ENCODE data around the gene ZFP36L1.
"Not testable (repeated sequence)": the region's sequence is repeated elsewhere in the genome, so short reads cannot be mapped to it uniquely, and the experiment has no call there.

The ZFP36L1 gene

DNA sequence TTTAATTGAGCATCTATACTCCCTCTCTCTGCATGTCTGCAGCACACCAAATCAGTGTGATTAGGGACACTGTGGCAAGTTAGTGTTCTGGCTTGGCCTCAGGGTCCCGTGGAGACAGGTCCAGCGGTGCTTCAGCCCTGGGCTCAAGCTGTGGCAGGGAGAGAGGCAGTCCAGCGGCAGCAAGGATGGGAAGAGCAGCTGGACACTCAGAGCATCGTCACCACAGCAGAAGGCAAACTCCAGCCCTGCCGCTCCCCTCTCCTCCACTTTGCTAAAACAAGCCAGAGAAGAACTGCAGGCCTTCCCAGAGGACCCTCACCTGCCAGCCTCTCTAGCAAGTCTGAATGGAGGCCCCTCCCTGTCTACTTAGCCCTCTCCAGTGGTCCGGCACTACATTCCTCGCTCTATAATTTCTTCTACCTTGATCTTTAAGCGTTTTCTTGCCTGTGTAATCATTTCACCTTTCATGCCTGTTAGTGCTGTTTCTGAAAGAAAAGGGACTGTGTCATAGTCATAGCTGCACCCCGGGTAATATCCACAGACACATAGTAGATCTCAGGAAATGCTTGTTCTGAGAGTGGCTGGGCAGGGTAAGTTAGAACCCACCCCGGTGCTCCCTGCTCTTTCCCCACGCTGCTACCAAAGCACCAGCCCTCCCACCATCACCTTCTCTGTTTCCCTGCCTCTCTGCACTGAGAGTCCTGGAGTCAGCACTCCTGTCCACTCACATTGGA lies 22.1 kb downstream of the ZFP36L1 start:
- FAIRE-seq: peak; percentile 40
- no peak for DNase-seq (ENCODE audit: insufficient read length, low spot score)
- TF ChIP-seq SPI1 (IDR thresholded peaks at IDR 0.05; ENCODE audit: low read depth, low read length) (no peak), PAX5 (IDR thresholded peaks at IDR 0.05; ENCODE audit: insufficient read depth, low read length, severe bottlenecking) (no peak), POLR2AphosphoS5 (IDR thresholded peaks at IDR 0.05; ENCODE audit: low read depth, low read length) (no peak), POU2F2 (IDR thresholded peaks at IDR 0.05; ENCODE audit: low read depth, low read length) (no peak), TAF1 (IDR thresholded peaks at IDR 0.05; ENCODE audit: low read depth, low read length) (no peak), POLR2A (IDR thresholded peaks at IDR 0.05; ENCODE audit: low read depth, low read length) (no peak)

DNA sequence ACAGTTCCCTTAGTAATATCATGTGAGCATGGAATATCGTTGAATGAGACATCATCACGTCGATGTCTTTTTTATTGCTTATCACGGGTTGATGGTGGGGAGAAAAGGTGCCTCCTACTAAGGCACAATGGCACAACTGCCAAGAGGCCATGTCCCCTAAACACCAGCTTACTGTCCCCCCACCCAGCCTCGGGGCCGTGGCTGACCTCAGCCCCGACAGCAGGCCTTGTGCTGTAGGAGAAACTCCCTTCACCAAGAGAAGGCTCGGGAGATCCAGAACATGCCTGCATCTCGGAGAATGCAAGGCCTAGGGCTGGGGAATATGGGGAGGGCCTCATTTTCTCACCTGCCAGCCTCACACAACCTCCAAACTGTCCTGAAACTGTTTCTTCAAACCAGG lies 22.8 kb downstream of the ZFP36L1 start:
- DNase-seq (ENCODE audit: insufficient read length, low spot score): no peak
- no peak for FAIRE-seq
- TF ChIP-seq POLR2A (IDR thresholded peaks at IDR 0.05; ENCODE audit: low read depth, low read length): no peak
- no peak for TF ChIP-seq TAF1 (IDR thresholded peaks at IDR 0.05; ENCODE audit: low read depth, low read length)
- TF ChIP-seq SPI1 (IDR thresholded peaks at IDR 0.05; ENCODE audit: low read depth, low read length): no peak
- no peak for TF ChIP-seq POU2F2 (IDR thresholded peaks at IDR 0.05; ENCODE audit: low read depth, low read length)
- no peak for TF ChIP-seq PAX5 (IDR thresholded peaks at IDR 0.05; ENCODE audit: insufficient read depth, low read length, severe bottlenecking)
- TF ChIP-seq POLR2AphosphoS5 (IDR thresholded peaks at IDR 0.05; ENCODE audit: low read depth, low read length): no peak

DNA sequence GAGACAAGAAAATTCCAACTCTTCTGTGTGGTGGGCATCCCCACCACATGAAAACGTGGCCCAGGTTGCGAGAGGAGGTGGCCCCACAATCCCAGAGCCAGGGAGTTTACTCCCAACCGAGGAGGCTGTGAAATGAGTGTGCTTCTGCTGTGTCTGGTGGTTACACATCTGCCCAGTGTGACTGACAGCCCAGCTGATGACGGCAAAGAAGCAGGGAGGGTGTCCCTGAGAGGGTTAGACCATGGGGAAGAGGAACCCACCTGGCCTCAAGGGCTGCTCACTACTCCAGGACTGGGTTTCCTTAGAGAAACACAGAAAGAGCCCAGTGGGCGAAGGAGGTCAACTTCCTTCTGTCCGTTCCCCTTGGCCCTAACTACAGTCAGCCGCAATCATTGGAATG lies 24.6 kb downstream of the ZFP36L1 start:
- DNase-seq (ENCODE audit: insufficient read length, low spot score) (no peak), FAIRE-seq (no peak)
- TF ChIP-seq POU2F2 (IDR thresholded peaks at IDR 0.05; ENCODE audit: low read depth, low read length): no peak
- TF ChIP-seq POLR2AphosphoS5 (IDR thresholded peaks at IDR 0.05; ENCODE audit: low read depth, low read length): no peak
- no peak for TF ChIP-seq SPI1 (IDR thresholded peaks at IDR 0.05; ENCODE audit: low read depth, low read length)
- no peak for TF ChIP-seq POLR2A (IDR thresholded peaks at IDR 0.05; ENCODE audit: low read depth, low read length)
- TF ChIP-seq PAX5 (IDR thresholded peaks at IDR 0.05; ENCODE audit: insufficient read depth, low read length, severe bottlenecking): no peak
- no peak for TF ChIP-seq TAF1 (IDR thresholded peaks at IDR 0.05; ENCODE audit: low read depth, low read length)

DNA sequence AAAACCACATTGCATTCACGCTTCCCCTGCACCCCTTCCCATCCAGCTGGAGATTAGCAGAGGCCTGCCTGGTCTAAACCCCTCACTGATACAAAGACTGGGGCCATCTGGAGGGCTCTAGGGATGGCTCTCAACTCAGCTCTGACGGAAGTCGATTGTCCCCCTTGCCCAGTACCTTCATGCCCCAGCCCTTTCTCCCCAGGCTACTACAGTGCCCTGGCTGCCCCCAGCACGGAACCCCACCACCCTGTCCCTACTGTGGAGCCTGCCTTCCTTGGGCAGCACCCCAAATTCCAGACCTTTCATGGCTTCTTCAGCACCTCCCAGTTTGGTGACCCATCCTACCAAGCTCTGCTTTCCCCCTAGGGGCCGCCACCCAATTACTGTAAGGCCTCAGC lies 25.6 kb downstream of the ZFP36L1 start:
- DNase-seq (ENCODE audit: insufficient read length, low spot score) (no peak), FAIRE-seq (no peak)
- no peak for TF ChIP-seq POU2F2 (IDR thresholded peaks at IDR 0.05; ENCODE audit: low read depth, low read length)
- TF ChIP-seq POLR2AphosphoS5 (IDR thresholded peaks at IDR 0.05; ENCODE audit: low read depth, low read length): no peak
- TF ChIP-seq PAX5 (IDR thresholded peaks at IDR 0.05; ENCODE audit: insufficient read depth, low read length, severe bottlenecking): no peak
- TF ChIP-seq SPI1 (IDR thresholded peaks at IDR 0.05; ENCODE audit: low read depth, low read length): no peak
- no peak for TF ChIP-seq POLR2A (IDR thresholded peaks at IDR 0.05; ENCODE audit: low read depth, low read length)
- TF ChIP-seq TAF1 (IDR thresholded peaks at IDR 0.05; ENCODE audit: low read depth, low read length): no peak

DNA sequence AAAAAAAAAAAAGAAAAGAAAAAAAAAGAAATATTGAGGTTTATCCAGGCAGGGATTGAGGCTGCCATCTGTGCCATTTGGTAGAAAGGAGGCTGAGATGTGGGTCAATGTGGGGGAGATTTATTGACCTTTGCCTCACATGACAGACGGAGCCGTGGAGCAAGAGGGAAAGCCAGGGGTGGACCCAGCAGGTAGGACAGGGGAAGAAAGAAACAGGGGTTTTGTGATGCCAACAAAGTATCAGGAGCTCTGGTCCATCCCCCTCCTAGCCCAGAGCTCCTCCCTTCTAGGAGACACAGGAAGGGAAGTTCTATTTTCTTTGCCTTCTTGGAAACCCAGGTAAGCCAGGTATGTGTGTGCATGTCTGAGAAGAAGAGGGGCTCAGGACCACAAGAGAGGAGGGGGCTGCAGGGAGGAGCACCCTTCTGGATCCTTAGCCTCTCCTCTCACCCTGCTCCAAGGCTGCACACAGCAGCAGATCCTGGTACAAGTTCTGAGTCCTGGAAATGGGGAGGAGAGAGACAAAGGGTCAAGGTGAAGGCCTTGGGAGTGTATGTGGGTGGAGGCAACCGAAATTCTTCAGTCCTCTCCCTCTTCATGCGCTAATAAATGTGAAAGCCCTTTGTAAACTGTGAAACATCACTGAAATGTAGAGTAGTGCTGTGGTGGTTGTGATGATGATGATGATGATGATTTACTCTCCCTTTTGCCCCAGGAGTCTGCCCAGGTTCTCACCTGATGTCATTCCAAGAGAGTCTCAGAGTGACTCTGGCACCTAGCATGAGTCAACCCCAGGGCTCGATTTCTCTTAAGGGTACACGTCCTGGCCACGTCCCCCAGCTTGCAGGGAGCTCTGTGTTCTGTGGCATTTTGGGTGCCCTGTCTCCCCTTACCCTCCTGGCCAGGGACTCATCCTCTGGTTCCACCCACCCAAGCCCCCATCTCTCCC lies 26.3 kb downstream of the ZFP36L1 start:
- DNase-seq (ENCODE audit: insufficient read length, low spot score): no peak
- no peak for TF ChIP-seq SPI1 (IDR thresholded peaks at IDR 0.05; ENCODE audit: low read depth, low read length)
- TF ChIP-seq TAF1 (IDR thresholded peaks at IDR 0.05; ENCODE audit: low read depth, low read length): no peak
- no peak for TF ChIP-seq PAX5 (IDR thresholded peaks at IDR 0.05; ENCODE audit: insufficient read depth, low read length, severe bottlenecking)
- TF ChIP-seq POU2F2 (IDR thresholded peaks at IDR 0.05; ENCODE audit: low read depth, low read length): no peak
- no peak for TF ChIP-seq POLR2A (IDR thresholded peaks at IDR 0.05; ENCODE audit: low read depth, low read length)
- FAIRE-seq: no peak

DNA sequence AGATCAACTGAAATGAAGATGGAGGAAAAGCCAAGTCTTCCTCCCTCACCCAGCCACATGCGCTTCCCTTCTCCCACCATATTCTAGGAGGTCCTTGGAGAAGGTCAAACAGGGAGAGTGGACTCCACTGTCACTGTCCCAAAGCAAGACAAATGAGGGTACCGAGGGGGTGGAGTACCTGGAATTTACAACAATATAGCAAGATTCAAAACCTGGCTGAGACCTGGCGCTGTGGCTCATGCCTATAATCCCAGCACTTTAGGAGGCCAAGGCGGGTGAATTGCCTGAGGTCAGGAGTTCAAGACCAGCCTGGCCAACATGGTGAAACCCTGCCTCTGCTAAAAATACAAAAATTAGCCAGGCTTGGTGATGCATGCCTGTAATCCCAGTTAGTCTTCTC lies 29.0 kb downstream of the ZFP36L1 start:
- not testable (repeated sequence) for FAIRE-seq; DNase-seq (ENCODE audit: insufficient read length, low spot score)

DNA sequence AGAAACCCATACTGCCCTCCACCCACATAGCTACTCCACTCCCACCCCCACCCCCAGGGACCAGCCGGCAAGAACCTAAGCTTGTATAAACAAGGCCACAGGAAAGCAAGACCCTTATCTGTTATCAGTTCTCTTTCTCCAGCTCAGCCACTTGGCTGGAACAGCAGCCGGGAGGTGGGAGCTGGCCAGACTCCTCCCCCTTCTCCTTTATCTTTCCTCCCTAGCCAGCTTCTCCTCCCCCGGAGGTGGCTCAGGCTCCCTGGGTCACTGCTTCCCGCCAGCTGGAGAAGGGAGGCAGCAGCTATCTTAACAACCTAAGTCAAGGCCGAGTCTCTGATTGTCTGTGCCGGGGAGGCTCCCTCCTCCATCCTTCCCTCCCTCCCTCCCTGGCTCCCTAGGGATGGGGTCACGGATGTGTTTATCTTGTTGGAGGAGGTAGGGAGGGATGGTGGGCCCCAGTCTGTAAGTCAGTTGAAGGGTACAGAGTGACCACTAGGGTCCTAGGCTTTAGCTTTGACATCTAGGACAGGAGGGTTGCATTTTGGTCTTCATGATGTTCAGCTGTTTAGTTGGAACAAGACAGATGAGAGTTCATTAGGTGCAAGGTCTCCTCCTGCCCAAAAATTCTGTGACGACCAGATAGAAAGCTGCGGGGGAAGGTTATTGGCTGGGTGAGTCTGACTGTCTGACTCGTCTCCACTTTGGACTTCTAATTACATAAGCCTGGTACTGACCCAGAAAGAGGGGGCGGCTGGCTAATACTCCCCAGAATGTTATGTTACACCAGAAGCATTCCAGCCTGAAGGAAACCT lies 29.7 kb downstream of the ZFP36L1 start:
- TF ChIP-seq SPI1 (IDR thresholded peaks at IDR 0.05; ENCODE audit: low read depth, low read length) (no peak), PAX5 (IDR thresholded peaks at IDR 0.05; ENCODE audit: insufficient read depth, low read length, severe bottlenecking) (no peak), POLR2A (IDR thresholded peaks at IDR 0.05; ENCODE audit: low read depth, low read length) (no peak), POLR2AphosphoS5 (IDR thresholded peaks at IDR 0.05; ENCODE audit: low read depth, low read length) (no peak), POU2F2 (IDR thresholded peaks at IDR 0.05; ENCODE audit: low read depth, low read length) (no peak), TAF1 (IDR thresholded peaks at IDR 0.05; ENCODE audit: low read depth, low read length) (no peak)
- FAIRE-seq (no peak), DNase-seq (ENCODE audit: insufficient read length, low spot score) (no peak)

DNA sequence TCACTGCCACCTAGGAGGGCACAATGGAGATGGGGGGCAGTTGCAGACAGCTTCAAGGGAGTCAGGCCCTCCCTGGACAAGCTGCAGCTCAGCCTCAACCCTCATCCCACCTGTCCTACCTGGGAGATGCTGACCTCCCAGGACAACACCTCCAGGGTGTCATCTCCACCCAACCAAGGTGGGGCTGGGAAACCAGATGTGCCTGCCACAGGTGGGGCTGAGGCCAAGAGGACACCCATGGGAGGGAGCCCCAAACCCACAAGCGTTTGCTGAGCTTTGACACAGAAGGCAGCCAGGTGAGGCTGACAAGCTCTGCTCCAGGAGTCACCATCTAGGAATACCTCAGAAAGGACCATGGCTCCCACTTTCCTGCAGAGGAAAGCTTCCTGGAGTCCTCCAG lies 31.5 kb downstream of the ZFP36L1 start:
- no peak for FAIRE-seq
- no peak for DNase-seq (ENCODE audit: insufficient read length, low spot score)
- TF ChIP-seq TAF1 (IDR thresholded peaks at IDR 0.05; ENCODE audit: low read depth, low read length): no peak
- TF ChIP-seq PAX5 (IDR thresholded peaks at IDR 0.05; ENCODE audit: insufficient read depth, low read length, severe bottlenecking): no peak
- TF ChIP-seq POLR2A (IDR thresholded peaks at IDR 0.05; ENCODE audit: low read depth, low read length): no peak
- TF ChIP-seq SPI1 (IDR thresholded peaks at IDR 0.05; ENCODE audit: low read depth, low read length): no peak
- no peak for TF ChIP-seq POLR2AphosphoS5 (IDR thresholded peaks at IDR 0.05; ENCODE audit: low read depth, low read length)
- no peak for TF ChIP-seq POU2F2 (IDR thresholded peaks at IDR 0.05; ENCODE audit: low read depth, low read length)

DNA sequence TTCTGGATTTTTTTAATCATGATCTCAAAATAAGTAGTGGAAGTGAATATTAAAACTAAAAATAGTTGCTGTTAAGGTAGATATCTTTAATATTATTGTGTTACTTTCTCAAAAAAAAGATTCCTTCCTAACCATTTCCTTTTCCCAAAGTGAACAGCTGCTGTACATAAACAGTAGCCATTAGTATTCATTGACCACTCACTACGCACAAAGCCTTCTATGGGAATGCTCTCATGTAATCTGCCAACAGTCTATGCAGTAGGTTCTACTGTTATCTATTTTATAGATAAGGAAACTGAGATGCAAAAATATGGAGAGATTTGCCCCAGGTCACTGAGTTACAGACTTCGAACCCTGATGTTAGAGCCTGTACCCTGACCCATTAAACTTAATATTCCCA lies 32.1 kb downstream of the ZFP36L1 start:
- no peak for DNase-seq (ENCODE audit: insufficient read length, low spot score)
- FAIRE-seq: no peak
- TF ChIP-seq PAX5 (IDR thresholded peaks at IDR 0.05; ENCODE audit: insufficient read depth, low read length, severe bottlenecking) (no peak), POLR2AphosphoS5 (IDR thresholded peaks at IDR 0.05; ENCODE audit: low read depth, low read length) (no peak), TAF1 (IDR thresholded peaks at IDR 0.05; ENCODE audit: low read depth, low read length) (no peak), SPI1 (IDR thresholded peaks at IDR 0.05; ENCODE audit: low read depth, low read length) (no peak), POLR2A (IDR thresholded peaks at IDR 0.05; ENCODE audit: low read depth, low read length) (no peak), POU2F2 (IDR thresholded peaks at IDR 0.05; ENCODE audit: low read depth, low read length) (no peak)
